GM21528 (cell line): ENCODE measurements around the gene IFT27.

Experiments used
- ATAC-seq: cut with Tn5 transposase; IDR thresholded peaks from one replicate; pipeline ENCODE4 v1.9.1; 2021; ENCODE audit warnings: mild to moderate bottlenecking, moderate library complexity; ENCODE audit not compliant: unreplicated experiment, low FRiP score

IFT27 gene

DNA sequence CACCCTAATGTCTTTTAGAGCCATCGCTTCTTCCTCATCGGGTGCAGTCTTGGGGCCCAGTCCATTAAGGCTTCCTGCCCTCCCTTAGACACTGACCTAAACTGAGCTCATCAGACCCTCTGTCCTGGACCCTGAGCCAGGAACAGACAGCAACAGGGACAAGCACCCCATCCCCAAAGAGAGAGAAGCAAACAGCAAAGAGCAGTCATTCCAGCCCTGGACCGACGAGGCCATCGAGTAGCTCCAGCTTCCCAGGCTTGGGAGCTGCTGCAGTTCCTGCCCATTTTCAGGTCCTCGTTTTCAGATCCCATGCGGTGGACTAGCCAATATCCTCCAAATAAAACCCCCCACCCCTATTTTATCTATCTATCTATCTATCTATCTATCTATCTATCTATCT, 46.6 kb downstream of the IFT27 start:
- ATAC-seq = no peak

DNA sequence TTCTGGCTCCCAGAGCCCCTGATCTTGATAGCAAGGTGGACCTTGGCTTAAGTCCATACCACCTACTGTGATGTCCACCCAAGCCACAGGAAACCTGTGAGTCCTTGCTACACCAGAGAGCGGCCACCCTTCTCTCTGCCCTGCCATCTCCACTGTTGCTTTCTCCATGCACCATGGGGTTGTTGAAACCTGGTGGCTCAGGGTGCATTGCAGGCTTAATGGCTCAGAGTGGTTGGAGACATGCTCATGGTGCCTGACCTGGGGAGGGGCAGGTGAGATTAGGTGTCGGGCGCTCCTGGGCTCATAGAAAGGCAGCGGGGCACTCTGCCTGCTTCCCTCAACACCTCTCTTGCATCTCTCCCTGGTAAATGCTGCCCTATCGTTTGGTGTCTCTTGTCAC, 47.4 kb downstream of the IFT27 start:
- no peak for ATAC-seq

DNA sequence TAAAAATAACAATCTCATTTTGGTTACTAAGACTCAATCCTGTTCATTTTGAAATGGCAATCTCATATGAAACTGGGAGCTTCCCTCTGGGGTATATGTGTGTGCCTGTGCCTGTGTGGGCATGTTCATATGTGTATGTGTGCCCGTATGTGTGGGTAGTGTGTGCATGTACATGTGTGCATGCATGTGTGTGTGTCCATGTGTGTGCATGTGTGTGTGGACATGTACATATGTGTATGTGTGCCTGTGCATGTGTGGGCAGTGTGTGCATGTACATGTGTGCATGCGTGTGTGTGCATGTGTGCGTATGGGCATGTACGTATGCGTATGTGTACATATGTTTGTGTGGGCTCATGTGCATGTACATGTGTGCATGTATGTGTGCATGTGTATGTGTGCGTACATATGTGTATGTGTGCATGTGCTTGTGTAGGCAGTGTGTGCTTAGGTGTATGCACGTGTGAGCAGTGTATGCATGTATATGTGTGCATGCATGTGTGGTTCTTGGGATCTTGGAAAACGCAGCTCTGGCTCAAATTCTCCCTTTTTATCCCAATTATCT, 47.9 kb downstream of the IFT27 start:
- no peak for ATAC-seq

DNA sequence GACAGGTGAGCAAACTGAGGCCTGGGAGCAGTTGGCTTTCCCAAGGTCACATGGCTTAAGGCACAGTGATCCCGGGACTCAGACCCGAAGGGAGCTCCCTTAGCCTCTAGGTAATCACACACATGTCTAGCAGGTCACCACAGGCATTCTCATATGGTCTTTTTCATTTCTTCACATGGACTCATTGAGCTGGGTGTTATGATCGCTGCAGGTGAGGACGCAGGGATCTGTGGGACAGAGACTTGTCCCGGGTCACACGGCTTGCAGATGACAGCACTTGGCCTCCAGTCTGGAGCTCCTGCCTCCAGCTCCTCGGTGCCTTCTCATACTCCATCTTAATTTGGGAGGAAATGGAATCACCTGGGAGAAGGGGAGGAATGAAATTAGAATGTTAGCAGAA, 48.8 kb downstream of the IFT27 start:
- ATAC-seq = no peak

DNA sequence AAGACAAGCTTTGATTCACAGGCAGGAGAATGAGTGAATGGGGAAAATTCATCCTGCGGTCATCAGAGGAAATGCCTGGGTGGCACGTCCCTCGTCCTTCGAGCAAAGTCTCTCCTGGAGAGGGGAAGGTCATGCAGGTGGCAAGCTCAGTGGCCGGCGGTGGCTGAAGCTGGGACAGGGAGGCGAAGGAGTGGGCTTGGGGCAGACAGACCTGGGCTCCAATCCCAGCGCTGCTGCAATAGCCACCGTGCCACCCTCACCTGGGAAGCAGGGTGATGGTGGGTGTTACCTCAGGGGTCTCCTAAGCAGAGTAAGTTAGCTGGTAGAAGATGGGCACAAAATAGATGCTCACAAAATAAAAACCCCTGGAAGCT, 49.9 kb downstream of the IFT27 start:
- no peak for ATAC-seq

DNA sequence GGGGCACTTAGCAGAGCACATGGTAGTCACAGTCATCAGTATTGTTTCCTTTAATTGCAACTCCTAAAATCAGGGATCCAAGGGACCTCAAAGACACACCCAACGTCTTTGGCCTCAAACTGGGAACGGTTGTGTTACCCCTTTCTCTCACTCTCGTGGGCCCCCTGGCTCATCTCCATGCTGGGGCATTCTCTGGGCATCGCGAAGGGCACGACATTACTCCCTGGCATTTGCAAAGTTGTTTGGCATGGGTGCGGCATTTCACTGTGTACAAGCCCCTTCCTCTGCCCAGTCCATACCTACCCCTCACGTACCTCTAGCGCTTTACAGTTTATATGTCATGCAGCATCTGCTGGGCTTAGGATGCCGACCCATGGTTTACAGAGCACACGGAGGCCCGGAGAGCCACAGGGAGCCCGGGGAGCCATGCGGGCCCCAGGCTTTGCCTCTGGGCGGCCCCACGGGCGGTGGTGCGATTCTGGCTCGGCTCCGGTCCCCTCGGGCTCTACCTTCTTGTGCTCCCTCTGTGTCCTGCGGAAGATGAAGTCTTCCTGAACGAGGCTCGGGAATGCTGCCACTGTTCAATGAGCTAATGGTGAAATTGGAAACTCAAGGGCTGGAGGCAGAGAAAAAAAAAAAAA, 50.4 kb downstream of the IFT27 start:
- no peak for ATAC-seq

DNA sequence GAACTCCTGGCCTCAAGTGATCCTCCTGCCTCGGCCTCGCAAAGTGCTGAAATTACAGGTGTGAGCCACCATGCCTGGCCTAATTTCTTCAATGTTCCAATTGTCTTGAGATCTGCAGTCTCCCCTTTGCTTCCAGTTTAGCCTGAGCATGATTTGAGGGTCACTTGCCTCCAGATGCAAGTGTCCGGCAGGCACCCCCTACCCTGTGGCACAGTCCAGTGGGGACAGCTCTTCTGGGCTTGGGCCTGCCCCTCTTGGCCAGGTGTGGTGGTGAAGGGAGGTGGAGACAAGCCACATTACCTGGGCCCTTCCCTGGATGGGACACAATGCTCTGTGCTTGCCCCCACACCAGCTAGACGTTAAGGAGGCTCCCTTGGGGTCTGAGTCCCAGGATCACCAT, 51.1 kb downstream of the IFT27 start:
- no peak for ATAC-seq

DNA sequence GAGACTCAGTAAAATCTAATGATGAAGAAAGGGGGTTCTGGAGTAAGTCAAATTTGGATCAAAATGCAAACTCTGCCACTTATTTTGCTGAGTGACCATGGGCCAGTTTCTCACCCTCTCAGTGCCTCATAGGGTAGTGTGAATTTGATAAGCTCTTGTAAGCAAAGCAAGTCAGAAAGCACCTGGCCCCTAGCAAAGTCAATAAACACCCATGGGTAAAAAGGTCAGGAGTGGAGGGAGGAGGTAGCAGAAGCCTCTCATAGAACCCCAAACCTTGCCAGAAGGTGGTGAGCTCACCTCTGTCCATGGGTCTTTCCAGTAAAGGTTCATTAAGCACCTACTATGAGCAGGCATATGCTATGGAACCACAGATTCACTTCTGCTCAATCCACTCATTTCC, 53.9 kb downstream of the IFT27 start:
- no peak for ATAC-seq

DNA sequence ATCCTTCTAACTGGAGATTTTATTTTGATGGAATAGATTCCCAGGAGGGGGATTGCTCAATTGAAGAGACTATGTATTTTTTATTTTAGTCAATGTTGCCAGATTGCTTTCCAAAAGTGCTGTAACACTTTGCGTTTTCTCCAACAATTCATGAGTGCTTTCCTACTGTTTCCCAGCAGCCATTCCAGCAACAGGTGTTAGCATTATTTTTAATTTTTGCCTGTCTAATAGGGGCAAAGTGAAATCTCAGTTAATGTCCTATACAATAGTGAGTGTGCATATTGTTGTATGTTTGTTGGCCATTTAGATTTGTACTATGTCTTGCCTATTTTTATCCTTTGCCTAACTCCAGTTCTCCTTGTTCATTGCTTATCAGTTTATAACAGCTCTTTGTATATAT, 60.3 kb downstream of the IFT27 start:
- no peak for ATAC-seq

DNA sequence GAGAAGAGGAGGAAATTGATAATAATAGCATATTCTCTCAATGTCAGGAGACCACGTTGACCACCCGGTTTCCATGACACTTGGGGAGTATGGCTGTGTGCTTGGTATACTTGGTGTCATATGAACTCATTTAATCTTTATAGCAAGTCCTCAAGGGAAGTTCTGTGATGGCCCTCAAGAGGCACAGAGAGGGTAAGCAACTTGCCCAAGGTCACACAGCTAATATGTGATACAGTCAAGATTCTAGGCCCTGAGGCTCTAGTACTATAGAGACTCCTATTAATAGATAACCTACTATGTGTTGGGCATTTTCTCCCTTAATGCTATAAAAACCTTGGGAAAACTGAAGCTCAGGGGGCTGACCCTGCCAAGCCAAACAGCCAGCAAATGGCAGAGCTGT, 61.8 kb downstream of the IFT27 start:
- ATAC-seq = no peak

DNA sequence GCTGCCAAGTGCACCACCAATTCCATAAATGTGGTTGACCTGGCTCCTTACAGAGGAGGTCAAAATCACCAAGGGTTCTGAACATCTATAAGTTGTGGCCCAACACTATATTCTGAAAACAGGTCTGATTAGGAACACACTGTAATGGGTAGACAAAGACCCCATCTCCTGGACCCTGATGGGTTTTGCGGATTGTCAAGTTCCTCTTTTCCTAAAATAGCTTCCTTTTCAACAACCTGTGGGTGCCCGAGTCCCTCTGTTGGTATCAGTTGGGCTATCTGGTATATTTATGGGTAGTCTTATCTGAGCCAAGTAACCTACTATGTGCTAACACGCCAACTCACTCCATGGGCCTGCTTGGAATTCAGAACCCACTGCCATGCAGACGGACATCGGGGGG, 62.5 kb downstream of the IFT27 start:
- ATAC-seq = no peak
